GM12874 (cell line): ENCODE measurements around the gene STKLD1.

Experiments
- CTCF ChIP-seq: IDR thresholded peaks from 2 replicates; pipeline ENCODE4 v1.5.1; 2011; ENCODE audit warnings: low read depth, mild to moderate bottlenecking, control low read depth, low read length, moderate library complexity; ENCODE audit not compliant: insufficient read depth

STKLD1 gene

GRCh38 chr9:133433351-133433843 is 57.2 kb downstream of the STKLD1 start:
- TF ChIP-seq CTCF: no peak

GRCh38 chr9:133436681-133437080 is 60.5 kb downstream of the STKLD1 start:
- TF ChIP-seq CTCF: no peak

GRCh38 chr9:133437753-133438531 is 61.8 kb downstream of the STKLD1 start:
- TF ChIP-seq CTCF: peak; percentile 34

- no peak for TF ChIP-seq CTCF
These were observed 63.2 kb downstream of the STKLD1 start for GRCh38 chr9:133439337-133439736.

GRCh38 chr9:133440874-133441273 is 64.7 kb downstream of the STKLD1 start:
- TF ChIP-seq CTCF: no peak

GRCh38 chr9:133441571-133441970 is 65.4 kb downstream of the STKLD1 start:
- TF ChIP-seq CTCF: no peak

- no peak for TF ChIP-seq CTCF
These were observed 67.1 kb downstream of the STKLD1 start for GRCh38 chr9:133443248-133443647.
